SK-N-MC (cell line): ENCODE results near the gene TBX19.

Source experiments
- EZH2 ChIP-seq: fragments of 200-600 bp; sonication (generic); IDR thresholded peaks from one replicate; pipeline ENCODE4 v1.6.1; 2017; ENCODE audit warnings: antibody characterized with exemption
- FOXP2 ChIP-seq: optimal IDR thresholded peaks from 2 replicates; pipeline ENCODE3; 2011; ENCODE audit warnings: mild to moderate bottlenecking, moderate library complexity; ENCODE audit not compliant: insufficient read depth; ENCODE audit errors: extremely low read length, control extremely low read depth
- POLR2AphosphoS5 ChIP-seq: IDR thresholded peaks from 2 replicates; pipeline ENCODE4 v1.6.1; 2012; ENCODE audit warnings: mild to moderate bottlenecking, low read depth, low read length, borderline replicate concordance

DNA sequence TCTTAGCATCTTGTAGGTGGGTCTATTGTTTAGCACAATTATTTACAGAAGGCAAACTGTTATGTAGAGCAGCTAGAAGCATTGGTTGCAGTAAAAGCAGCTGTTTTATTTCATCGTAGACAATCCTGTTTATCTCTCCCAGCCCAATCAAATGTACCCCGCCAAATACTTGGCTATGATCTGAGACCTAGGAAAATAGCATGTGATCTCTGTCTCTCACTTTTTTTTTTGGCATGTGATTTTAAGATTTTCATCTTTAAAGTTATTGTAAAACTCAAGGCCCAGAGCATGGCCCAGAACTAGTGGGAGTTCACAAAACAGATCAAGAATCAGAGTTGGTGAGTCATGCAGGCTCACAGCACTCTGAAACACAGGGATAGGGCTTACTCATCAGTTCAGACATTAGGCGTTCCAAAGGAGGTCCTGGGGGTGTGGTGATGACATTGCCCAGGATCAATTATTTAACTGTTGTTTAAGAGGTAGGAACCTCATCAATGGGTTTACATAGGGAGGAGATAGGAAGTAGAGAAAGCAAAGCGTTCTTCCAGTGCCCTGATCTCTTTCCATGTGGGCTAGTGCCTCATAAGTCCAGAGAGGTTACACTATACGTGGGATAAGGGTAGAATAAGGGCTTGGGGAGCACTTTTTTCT lies 40.2 kb downstream of the TBX19 start:
- no peak for TF ChIP-seq POLR2AphosphoS5
- TF ChIP-seq EZH2, result no peak
- no peak for TF ChIP-seq FOXP2
